ENCODE data around the gene TBC1D22B.

The TBC1D22B gene

GRCh38 chr6:37253486-37254007 lies 4.0 kb upstream of the TBC1D22B start:
- no peak for ATAC-seq
- no peak overlapping the region for H3K4me3 Mint-ChIP-seq
- peaks cover 27% of the 10 kb centered on the region for H3K4me1 Mint-ChIP-seq
- no peak for DNase-seq
- no peaks in the 10 kb centered on the region for H3K27me3 Mint-ChIP-seq
- H3K27ac Mint-ChIP-seq = no peak overlapping the region
- no peaks in the 10 kb centered on the region for H3K9me3 Mint-ChIP-seq

DNA sequence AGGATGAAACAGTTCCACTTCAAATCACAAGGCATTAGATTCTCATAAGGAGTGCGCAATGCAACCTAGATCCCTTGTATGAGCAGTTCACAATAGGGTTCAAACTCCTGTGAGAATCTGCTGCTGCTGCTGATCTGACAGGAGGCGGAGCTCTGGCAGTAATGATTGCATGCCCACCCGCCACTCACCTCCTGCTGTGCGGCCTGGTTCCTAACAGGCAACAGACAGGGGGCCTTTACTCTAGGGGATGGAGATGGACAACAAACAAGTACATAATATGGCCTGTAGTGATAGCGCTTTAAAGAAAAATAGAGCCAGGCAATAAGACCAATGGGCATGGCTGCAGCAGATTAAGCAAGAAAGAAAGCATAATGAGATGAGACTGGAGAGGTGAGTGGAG lies 2.7 kb upstream of the TBC1D22B start:
- H3K4me1 Mint-ChIP-seq = peaks cover 41% of the 10 kb centered on the region
- H3K4me3 Mint-ChIP-seq = no peak overlapping the region
- ATAC-seq = no peak
- no peaks in the 10 kb centered on the region for H3K27me3 Mint-ChIP-seq
- no peak overlapping the region for H3K27ac Mint-ChIP-seq
- no peak for DNase-seq
- H3K9me3 Mint-ChIP-seq = no peaks in the 10 kb centered on the region

- DNase-seq (no peak), ATAC-seq (no peak)
- H3K27ac Mint-ChIP-seq = peak overlapping the region in 1 of 2 donors; percentile 8
- H3K27me3 Mint-ChIP-seq = no peaks in the 10 kb centered on the region
- H3K4me1 Mint-ChIP-seq = peaks cover 57% of the 10 kb centered on the region
- no peaks in the 10 kb centered on the region for H3K9me3 Mint-ChIP-seq
- H3K4me3 Mint-ChIP-seq = peak overlapping the region; percentile 66 to 99
These were observed 766 bp upstream of the TBC1D22B start for GRCh38 chr6:37256692-37257319.

- Mint-ChIP-seq H3K27me3 (no peaks in the 10 kb centered on the region), H3K27ac (peak overlapping the region in 1 of 2 donors; percentile 99), H3K4me1 (peaks cover 62% of the 10 kb centered on the region), H3K9me3 (no peaks in the 10 kb centered on the region), H3K4me3 (peak overlapping the region; percentile 98 to 99)
- no peak for ATAC-seq
- DNase-seq = no peak
These were observed 295 bp upstream of the TBC1D22B start for GRCh38 chr6:37257320-37257633.

DNA sequence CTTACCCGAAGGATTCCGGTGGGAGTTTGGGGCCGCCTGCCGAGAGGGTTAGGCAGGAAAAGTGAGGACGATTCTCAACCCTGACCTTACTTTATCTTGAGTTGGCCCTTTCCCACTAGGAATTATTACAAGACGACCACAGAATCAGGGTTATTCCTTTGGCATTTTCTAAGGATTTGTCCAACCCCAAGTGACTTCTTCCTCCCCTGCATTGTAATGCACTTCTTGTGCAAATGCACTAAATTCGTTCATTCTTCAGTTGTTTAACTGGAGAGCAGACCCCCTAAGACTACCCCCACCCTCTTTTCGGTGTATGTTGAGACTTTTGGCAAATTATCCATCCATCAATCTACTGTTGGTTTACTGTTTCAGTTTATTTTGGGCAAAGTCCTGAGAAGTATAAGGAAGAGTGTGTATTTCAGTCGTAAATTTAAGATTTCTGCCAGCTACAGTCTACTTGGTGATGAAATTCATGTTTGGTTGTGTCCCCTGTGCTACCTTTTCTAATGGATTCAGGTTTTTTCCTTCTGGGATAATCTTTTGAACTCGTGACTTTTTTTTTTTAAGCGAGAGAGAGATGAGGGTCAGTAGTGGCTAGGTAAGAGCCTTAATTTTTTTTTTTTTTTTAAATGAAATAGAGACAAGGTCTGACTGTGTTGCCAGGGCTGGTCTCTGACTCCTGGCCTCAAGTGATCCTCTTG lies 983 bp downstream of the TBC1D22B start:
- no peaks in the 10 kb centered on the region for H3K27me3 Mint-ChIP-seq
- peak overlapping the region; percentile 99 to 100 for H3K27ac Mint-ChIP-seq
- peaks cover 75% of the 10 kb centered on the region for H3K4me1 Mint-ChIP-seq
- H3K9me3 Mint-ChIP-seq = no peaks in the 10 kb centered on the region
- H3K4me3 Mint-ChIP-seq = peak overlapping the region; percentile 98 to 99
- DNase-seq (no peak), ATAC-seq (no peak)

DNA sequence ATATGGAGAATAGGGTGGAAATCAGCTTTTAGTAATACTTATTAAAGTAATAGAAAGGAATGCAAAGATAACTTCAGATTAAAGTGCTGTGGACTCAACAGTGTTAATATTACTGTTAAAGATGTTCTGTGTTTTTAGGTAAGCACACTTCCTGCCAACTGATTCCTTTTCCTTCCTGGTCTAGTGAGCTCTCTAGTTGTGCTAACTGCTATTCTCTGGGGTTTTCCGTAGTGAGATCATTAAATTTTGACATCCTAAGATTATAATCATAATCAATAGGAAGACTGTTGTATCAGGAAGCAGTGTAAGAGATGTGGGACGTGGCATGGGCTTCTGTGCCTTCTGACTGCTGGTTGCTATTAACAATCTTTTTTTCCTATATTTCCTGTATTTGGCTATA lies 1.6 kb downstream of the TBC1D22B start:
- Mint-ChIP-seq H3K27me3 (no peaks in the 10 kb centered on the region), H3K4me3 (peak overlapping the region; percentile 98 to 99), H3K27ac (peak overlapping the region; percentile 99 to 100), H3K4me1 (peaks cover 81% of the 10 kb centered on the region), H3K9me3 (no peaks in the 10 kb centered on the region)
- ATAC-seq (no peak), DNase-seq (no peak)

DNA sequence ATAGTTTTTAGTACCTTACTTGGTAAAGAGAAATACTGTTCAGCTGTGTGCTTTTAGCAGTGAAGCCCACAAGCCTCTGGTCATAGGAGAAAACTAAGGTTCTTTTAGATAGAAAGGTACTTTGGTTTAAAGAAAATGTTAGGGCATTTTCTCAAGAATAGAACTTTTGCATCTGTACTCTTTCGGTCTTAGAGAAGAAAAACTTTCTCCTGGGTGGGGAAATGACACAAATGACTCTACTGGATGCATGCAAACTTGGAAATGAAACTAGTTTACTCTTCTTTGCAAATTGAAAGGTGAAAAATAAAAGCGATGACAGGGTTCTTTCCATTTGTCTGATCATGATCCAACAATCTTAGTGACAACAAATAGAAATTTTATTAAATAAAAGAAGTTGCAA lies 2.5 kb downstream of the TBC1D22B start:
- no peaks in the 10 kb centered on the region for H3K27me3 Mint-ChIP-seq
- H3K4me1 Mint-ChIP-seq = peaks cover 89% of the 10 kb centered on the region
- no peak for DNase-seq
- no peak for ATAC-seq
- peak overlapping the region; percentile 83 to 99 for H3K27ac Mint-ChIP-seq
- peak overlapping the region; percentile 98 to 99 for H3K4me3 Mint-ChIP-seq
- no peaks in the 10 kb centered on the region for H3K9me3 Mint-ChIP-seq

DNA sequence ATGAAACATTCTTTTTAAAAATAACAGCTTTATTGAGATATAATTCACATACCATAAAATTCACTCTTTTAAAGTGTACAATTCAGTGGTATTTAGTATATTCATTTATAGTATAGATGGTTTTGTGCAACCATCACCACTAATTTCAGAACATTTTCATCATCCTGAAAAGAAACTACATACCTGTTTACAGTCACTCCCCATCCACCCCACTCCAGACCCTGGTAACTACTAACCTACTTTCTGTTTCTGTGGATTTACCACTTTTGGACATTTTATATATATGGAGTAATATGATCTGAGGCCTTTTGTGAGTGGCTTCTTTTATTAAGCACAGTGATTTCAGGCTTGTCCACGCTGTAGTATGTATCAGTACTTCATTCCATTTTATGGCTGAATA lies 2.9 kb downstream of the TBC1D22B start:
- H3K27ac Mint-ChIP-seq = peak overlapping the region in 1 of 2 donors; percentile 81
- H3K27me3 Mint-ChIP-seq = no peaks in the 10 kb centered on the region
- H3K9me3 Mint-ChIP-seq = no peaks in the 10 kb centered on the region
- H3K4me3 Mint-ChIP-seq = peak overlapping the region in 1 of 2 donors; percentile 28
- DNase-seq = peak in 1 of 2 donors; percentile 44
- H3K4me1 Mint-ChIP-seq = peaks cover 91% of the 10 kb centered on the region
- peak; percentile 47 for ATAC-seq

DNA sequence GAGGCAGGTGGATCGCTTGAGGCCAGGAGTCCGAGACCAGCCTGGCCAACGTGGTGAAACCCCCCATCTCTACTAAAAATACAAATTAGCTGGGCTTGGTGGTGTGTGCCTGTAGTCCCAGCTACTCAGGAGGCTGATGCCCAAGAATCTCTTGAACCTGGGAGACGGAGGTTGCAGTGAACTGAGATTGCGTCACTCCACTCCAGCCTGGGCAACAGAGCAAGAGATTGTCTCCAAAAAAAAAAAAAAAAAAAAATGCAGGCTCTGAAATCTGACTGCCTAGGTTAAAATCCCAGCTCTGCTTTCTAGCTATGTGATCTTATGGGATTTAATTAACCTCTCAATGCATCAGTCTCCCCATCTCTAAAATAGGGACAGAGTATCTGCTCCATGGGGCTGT lies 3.6 kb downstream of the TBC1D22B start:
- H3K27ac Mint-ChIP-seq = no peak overlapping the region
- H3K4me1 Mint-ChIP-seq = peaks cover 92% of the 10 kb centered on the region
- H3K27me3 Mint-ChIP-seq = no peaks in the 10 kb centered on the region
- H3K9me3 Mint-ChIP-seq = no peaks in the 10 kb centered on the region
- no peak for DNase-seq
- no peak overlapping the region for H3K4me3 Mint-ChIP-seq
- no peak for ATAC-seq

GRCh38 chr6:37262446-37263026 lies 5.0 kb downstream of the TBC1D22B start:
- H3K27ac Mint-ChIP-seq = no peak overlapping the region

GRCh38 chr6:37265001-37265400 lies 7.4 kb downstream of the TBC1D22B start:
- no peak overlapping the region for H3K27ac Mint-ChIP-seq
- DNase-seq = no peak
- H3K9me3 Mint-ChIP-seq = no peaks in the 10 kb centered on the region
- ATAC-seq = no peak
- no peak overlapping the region for H3K4me3 Mint-ChIP-seq
- peaks cover 59% of the 10 kb centered on the region for H3K4me1 Mint-ChIP-seq
- no peaks in the 10 kb centered on the region for H3K27me3 Mint-ChIP-seq

More at GRCh38 chr6:37262446-37263026, 5.0 kb downstream of the TBC1D22B start:
- H3K27me3 Mint-ChIP-seq = no peaks in the 10 kb centered on the region
- no peak for ATAC-seq
- H3K9me3 Mint-ChIP-seq = no peaks in the 10 kb centered on the region
- no peak for DNase-seq
- H3K4me1 Mint-ChIP-seq = peaks cover 79% of the 10 kb centered on the region
- H3K4me3 Mint-ChIP-seq = no peak overlapping the region

- H3K4me1 Mint-ChIP-seq = peaks cover 59% of the 10 kb centered on the region
- no peaks in the 10 kb centered on the region for H3K9me3 Mint-ChIP-seq
- no peaks in the 10 kb centered on the region for H3K27me3 Mint-ChIP-seq
- DNase-seq (no peak), ATAC-seq (no peak)
- no peak overlapping the region for H3K27ac Mint-ChIP-seq
- H3K4me3 Mint-ChIP-seq = no peak overlapping the region
These were observed 8.3 kb downstream of the TBC1D22B start for GRCh38 chr6:37265860-37266259.

DNA sequence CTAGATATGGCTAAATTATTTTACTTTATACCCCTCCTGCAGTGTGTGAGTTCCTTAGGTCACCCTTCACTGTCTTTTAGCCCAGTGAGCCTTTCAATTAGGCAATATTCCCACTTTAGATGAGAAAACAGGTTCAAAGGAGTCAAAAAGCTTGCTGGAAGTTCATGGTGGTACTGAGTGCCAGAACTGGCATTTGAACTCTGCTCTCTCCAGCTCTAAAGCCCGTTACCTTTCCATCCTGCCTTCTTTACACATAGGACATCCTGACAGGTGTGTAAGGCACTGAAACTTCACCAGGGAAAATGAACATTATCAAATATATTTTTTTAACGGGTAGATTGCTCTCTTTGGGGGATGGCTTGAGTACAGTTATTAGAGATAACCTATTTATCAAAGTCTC lies 11.5 kb downstream of the TBC1D22B start:
- H3K4me3 Mint-ChIP-seq = no peak overlapping the region
- H3K9me3 Mint-ChIP-seq = no peaks in the 10 kb centered on the region
- DNase-seq = no peak
- no peaks in the 10 kb centered on the region for H3K27me3 Mint-ChIP-seq
- H3K27ac Mint-ChIP-seq = no peak overlapping the region
- ATAC-seq = no peak
- H3K4me1 Mint-ChIP-seq = peaks cover 45% of the 10 kb centered on the region

GRCh38 chr6:37272834-37273566 lies 15.4 kb downstream of the TBC1D22B start:
- peaks cover 57% of the 10 kb centered on the region for H3K4me1 Mint-ChIP-seq
- DNase-seq (peak in 1 of 2 donors; percentile 23), ATAC-seq (peak; percentile 86)
- H3K27ac Mint-ChIP-seq = peak overlapping the region; percentile 79 to 88
- H3K4me3 Mint-ChIP-seq = peak overlapping the region; percentile 53 to 70
- no peaks in the 10 kb centered on the region for H3K27me3 Mint-ChIP-seq
- no peaks in the 10 kb centered on the region for H3K9me3 Mint-ChIP-seq

DNA sequence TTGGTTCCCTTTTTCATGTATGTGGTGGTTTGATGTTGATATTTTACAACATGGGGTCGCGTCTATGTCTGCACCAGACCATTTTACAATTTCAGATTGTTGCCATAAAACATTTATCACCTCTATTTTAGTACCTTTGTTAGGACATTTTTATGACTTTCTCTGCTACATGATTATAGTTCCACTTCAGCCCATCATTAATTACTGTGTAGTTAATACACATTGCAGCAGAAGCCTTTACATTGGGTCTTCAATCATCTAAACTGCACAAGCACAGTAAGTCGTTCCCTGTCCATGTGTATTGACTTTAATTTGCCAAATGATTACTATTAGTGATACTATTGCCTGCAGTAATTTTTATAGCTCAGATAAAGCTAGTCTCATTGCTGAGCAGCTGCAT lies 16.1 kb downstream of the TBC1D22B start:
- peak overlapping the region; percentile 53 to 70 for H3K4me3 Mint-ChIP-seq
- H3K27ac Mint-ChIP-seq = peak overlapping the region; percentile 79 to 88
- ATAC-seq (no peak), DNase-seq (no peak)
- H3K27me3 Mint-ChIP-seq = no peaks in the 10 kb centered on the region
- peaks cover 57% of the 10 kb centered on the region for H3K4me1 Mint-ChIP-seq
- H3K9me3 Mint-ChIP-seq = no peaks in the 10 kb centered on the region

All from stimulated activated naive CD8-positive, alpha-beta T cell treated with anti-CD3 and anti-CD28 coated beads, Interleukin-15, amount 100 ng/mL, for 72 hours (primary cell).